ENCODE data around the gene FERMT3.

DNA sequence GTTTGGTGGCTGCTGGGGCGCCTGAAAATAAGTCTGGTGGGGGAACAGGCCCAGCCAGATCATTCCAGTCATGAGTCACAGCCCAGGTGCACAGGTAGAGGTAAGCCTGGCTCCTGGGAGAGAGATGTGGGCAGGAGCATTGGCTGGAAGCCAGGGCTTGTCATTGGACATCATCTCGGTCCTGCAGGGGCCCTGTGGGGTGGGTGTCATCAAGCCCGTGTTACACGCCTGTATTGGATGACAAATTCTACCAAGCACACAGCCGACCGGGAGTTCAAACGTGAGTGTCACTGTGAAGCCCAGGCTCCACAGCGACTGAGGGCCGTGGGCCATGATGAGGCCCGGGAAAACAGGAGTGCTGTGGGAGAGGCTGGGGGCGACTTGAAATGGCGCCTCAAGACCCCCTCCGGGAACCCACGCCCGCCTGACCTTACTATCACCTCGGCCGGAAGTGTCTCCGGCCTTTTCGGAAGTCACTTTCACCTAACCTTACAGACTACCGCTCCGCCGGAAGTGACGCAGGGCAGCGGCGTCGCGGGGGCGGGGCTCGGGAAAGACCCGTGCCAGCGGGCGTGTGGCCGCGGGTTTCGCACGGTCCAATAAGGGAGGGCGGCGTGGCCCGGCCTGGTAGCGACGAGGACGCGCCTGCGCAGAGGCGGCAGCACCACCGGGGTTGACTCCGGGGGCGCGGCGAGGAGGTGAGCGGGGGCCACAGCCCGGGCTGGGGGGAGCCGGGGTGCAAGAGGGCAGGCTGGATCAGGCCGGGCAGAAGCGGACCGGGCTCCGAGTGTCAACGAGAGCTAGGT lies 34.1 kb downstream of the FERMT3 start, which contains the start of gene FKBP2:
- TF ChIP-seq CTCF (IDR thresholded peaks at IDR 0.05) = no peak
- no peak for TF ChIP-seq SMC3 (IDR thresholded peaks at IDR 0.05; ENCODE audit: low read depth, low read length)
- no peak for TF ChIP-seq TCF12 (IDR thresholded peaks at IDR 0.05)
- no peak for TF ChIP-seq EP300 (IDR thresholded peaks at IDR 0.05; ENCODE audit: borderline replicate concordance in 1 of 2, low read depth in 1 of 2, low read length in 1 of 2)
- TF ChIP-seq RFX5 (IDR thresholded peaks at IDR 0.05; ENCODE audit: low read length) = no peak
- TF ChIP-seq YY1 (IDR thresholded peaks at IDR 0.05; ENCODE audit: low read depth) = no peak
- TF ChIP-seq ZBTB33 (IDR thresholded peaks at IDR 0.05; ENCODE audit: borderline replicate concordance, low read depth) = no peak

Data from SK-N-SH (cell line).